HG03039 (cell line): ENCODE data around the gene SIGLEC5.
"Not testable (repeated sequence)": the region's sequence is repeated elsewhere in the genome, so short reads cannot be mapped to it uniquely, and the experiment has no call there.

Experiments used
- ATAC-seq: cut with Tn5 transposase; IDR thresholded peaks from one replicate; pipeline ENCODE4 v1.9.1; 2021; ENCODE audit warnings: mild to moderate bottlenecking, moderate library complexity; ENCODE audit not compliant: unreplicated experiment

Gene SIGLEC5, protein sequence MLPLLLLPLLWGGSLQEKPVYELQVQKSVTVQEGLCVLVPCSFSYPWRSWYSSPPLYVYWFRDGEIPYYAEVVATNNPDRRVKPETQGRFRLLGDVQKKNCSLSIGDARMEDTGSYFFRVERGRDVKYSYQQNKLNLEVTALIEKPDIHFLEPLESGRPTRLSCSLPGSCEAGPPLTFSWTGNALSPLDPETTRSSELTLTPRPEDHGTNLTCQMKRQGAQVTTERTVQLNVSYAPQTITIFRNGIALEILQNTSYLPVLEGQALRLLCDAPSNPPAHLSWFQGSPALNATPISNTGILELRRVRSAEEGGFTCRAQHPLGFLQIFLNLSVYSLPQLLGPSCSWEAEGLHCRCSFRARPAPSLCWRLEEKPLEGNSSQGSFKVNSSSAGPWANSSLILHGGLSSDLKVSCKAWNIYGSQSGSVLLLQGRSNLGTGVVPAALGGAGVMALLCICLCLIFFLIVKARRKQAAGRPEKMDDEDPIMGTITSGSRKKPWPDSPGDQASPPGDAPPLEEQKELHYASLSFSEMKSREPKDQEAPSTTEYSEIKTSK

DNA sequence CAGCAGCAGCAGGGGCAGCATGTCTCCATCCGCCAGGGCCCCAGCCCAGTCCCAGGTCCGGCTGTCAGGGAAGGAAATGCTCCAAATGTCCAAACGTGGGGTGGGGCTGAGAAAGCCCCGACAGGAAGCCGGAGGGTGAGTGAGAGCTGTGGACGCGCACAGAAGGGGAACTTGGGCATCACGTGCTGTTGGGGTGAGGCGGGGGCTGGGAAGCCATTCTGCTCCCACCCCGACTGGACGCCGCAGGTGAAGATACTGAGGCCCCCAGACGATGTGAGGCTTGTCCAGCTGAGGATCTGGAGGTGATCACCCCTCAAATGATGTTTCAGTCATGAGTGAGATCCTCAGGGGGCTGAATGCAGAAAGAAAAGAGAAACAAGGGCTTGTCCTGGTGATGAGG, at the start of gene SIGLEC5:
Gene SIGLEC5 (minus strand): TSS at position 87 of the 400 bp plus-strand sequence. CDS start 66 bp downstream, at position 21.
- not testable (repeated sequence) for ATAC-seq

DNA sequence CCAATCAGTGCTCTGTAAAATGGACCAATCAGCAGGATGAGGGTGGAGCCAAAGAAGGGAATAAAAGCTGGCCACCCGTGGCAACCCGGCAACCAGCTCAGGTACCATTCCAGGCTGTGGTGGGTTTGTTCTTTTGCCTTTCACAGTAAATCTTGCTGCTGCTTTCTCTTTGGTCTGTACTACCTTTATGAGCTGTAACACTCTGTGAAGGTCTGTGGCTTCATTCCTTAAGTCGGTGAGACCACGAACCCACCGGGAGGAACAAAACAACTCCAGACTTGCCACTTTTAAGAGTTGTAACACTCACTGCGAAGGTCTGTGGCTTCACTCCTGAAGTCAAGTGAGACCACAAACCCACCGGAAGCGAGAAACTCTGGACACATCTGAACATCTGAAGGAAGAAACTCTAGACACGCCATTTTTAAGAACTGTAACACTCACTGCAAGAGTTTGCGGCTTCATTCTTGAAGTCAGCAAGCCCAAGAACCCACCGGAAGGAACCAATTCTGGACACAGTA, 46.4 kb upstream of the SIGLEC5 start:
- ATAC-seq: no peak

DNA sequence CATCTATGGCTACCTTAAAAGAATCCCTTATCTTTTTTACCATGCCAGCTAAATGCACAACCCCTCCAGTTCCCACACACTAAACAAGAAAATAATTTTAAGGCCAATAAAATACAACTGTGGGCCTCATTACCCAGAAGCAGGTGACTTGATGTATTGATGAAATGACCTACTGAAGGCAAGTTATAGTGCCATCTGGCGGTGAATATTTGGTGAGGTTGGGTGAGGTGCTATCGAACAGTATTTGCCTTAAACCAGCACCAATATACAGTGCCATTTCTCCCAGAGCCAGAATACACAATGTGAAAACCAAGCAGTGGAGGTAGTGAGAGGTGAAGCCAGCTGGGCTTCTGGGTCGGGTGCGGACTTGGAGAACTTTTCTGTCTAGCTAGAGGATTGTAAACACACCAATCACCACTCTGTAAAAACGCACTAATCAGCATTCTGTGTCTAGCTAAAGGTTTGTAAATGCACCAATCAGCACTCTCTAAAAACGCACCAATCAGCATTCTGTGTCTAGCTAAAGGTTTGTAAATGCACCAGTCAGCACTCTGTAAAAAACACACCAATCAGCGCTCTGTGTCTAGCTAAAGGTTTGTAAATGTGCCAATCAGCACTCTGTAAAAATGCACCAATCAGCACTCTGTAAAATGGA, 45.8 kb upstream of the SIGLEC5 start:
- ATAC-seq: not testable (repeated sequence)

DNA sequence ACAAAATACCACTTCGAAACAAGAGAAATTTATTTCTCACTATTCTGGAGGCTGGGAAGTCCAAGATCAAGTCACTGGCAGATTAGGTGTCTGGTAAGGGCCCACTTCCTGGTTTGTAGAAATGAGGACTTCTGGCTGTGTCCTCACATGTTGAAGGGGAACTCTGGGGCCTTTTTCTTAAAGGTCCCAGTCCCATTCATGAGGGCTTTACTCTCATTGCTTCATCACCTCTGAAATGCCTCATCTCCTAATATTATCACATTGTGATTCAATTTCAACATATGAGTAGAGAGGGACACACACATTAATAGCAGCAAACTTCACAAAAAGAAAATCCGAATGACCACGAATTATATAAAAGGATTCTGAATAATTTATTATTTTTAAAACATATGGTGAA, 38.0 kb upstream of the SIGLEC5 start:
- no peak for ATAC-seq

DNA sequence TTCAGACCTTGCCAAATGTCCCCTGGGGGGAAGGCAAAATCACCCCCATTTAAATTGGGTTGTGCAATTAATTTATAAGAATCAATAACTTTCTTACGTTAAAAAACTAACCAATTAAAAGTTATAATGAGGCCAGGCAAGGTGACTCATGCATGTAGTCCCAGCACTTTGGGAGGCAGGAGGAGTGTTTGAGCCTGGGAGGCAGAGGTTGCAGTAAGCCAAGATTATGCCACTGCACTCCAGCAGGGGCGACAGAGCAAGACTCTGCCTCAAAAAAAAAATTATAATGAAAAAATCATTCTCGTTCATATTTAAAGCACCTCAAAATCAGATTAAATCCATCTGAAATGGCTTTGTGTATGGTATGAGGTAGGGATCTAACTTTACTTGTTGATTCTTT, 34.8 kb upstream of the SIGLEC5 start:
- ATAC-seq: no peak

DNA sequence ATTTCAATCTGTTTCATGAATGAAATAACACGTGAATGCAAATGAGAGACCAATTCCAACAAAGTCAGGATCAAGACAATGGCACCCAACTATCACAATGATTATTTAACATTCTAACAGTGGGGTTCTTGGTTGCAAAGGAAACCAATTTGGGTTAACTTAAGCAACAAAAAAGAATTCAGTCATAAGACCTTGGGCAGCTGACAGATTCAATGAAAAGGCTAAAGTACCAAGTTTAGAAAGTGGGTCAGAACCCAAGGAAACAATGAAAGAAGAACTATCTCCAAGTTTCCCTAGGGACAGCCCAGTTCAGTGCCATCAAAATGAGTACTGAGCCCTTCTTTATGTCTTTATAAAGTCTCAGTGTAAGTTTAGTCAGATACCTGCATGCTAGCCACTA, 33.9 kb upstream of the SIGLEC5 start:
- no peak for ATAC-seq

DNA sequence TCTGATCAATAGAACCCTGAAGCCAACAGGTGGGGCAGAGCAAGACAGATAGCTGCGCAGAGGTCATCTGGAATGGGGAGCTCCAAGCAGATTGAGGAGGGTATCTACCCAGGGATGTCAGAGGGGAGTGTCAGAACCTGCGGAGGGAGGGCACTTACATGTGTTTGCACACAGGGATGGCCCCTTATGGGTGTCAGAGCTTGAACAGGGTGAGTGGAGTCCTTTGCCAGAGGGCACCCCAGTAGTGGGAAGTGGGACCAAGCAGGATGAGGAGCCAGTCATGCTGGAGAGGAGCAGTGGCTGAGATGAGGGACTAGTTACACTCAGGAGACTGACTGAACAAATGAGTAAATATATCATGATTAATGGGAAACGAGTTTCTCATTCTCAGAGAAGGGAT, 33.4 kb upstream of the SIGLEC5 start:
- ATAC-seq: no peak

DNA sequence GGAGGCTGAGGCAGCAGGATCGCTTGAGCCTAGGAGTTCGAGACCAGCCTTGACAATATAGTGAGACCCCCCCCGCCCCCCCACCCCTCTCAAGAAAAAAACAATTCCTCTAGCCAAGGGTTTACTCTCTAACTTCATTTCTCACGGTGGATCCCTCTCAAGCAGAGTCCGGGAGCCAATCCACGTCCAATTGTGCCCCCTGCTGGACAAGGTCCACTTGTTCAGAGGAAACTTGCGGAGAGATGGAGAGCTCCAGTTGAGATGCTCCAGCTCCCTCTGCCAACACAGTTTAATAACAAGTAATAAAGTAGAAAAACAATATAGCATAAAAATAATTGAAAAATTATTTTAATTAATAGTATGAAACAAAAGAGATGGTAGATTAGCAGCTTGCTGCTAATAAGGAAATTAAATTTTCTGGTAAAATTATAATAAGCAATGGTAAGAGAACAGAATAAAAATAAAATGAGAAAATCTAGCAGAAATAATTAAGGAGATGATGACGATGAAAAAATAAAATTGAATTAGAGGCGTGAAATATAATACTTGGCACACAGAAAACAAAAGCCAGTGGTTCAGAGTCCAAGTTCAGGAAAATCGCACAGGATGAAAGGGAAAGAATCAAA, 30.9 kb upstream of the SIGLEC5 start:
- no peak for ATAC-seq

DNA sequence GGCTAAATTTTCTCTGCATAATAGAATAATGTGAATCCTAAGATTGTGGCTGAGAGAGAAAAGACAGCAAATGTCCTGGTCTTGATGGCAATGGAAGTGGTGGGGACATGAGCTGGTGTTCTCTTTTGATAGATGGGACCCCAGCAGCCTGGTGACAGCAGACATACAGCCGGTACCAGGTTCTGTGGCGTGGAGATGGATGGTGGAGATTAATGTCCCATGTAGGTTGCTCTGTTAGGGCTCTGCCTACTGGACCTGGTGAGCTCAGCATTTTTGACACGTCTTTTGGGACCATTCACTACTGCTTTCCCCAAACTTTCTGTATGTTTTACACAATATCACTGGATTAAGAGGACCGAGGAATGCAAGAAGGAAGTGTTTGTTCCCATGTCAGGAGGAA, 24.6 kb upstream of the SIGLEC5 start:
- no peak for ATAC-seq

DNA sequence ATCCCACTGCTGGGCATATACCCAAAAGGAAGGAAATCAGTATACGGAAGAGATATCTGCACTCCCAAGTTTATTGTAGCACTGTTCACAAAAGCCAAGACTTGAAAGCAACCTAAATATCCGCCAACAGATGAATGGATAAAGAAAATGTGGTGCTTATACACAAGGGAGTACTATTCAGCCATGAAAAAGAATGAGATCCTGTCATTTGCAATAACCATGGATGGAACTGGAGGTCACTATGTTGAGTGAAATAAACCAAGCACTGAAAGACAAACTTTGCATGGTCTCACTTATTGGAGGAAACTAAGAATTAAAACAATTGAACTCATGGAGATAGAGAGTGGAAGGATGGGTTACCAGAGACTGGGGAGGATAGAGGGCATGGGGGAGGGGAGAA, 23.0 kb upstream of the SIGLEC5 start:
- no peak for ATAC-seq

DNA sequence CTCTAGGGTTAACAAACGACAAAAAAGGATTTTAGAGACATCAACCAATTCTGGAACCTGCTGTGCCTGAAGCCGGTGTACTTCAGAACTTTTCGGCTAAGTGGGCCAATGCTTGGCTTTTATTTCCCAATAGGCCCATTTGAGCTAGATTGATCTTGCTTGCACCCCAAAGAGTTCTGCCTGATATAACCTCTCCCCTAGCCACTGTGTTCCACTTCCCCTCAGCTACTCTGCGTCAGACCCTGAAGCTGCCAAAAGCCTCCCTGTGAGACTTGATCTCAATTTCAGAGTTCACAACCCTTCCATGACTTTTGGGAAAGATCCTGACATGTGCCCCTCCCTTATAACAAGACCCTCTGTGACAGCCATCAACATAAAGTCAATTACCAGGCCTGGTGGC, 22.1 kb upstream of the SIGLEC5 start:
- no peak for ATAC-seq

DNA sequence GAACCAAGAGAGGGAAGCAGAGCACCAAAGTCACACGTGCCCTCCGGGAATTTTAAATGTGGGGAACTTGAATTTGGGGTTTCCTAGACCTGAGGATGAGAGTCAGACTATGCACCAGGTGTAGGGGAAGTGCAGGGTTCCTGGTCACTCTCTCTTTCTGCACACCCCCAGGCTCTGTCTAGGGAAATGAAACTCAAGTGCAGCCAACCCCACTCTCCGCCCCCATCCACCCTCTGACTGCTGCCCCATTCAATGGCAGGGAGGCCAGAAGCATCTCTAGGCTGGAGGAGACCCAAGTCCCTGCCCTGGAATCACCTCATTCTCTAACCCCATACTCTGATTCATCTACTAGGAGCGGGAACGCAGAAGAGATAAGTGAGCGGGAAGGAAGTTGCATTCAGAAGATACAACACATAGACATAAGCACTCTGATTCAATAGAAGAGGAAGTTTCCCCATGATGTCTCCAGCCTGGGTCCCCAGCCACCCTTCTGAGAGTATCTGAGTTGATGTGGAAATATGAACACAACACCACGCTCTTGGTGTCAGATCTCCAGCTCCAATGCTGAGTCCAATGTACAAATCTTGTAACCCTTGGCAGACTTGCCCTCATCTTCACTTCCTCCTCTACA, 21.1 kb upstream of the SIGLEC5 start:
- ATAC-seq: no peak

DNA sequence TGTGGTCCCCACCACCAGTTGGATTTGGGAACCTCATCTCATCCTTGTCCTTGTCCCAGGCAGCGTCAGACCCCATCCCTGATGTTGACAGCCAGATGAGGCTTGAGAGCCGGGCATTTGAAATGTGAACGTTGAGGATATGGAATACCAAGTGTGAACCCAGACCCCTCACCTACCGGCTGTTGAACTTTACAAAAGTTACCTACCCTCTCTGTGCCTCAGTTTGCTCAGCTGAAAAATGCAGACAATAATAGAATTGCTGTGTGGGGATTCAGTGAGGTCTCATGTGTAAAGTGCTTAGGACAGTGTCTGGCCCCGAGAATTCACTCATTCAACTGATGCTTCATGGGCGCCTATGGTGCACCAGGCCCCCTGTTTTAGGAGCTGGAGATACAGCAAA, 17.1 kb upstream of the SIGLEC5 start:
- no peak for ATAC-seq

DNA sequence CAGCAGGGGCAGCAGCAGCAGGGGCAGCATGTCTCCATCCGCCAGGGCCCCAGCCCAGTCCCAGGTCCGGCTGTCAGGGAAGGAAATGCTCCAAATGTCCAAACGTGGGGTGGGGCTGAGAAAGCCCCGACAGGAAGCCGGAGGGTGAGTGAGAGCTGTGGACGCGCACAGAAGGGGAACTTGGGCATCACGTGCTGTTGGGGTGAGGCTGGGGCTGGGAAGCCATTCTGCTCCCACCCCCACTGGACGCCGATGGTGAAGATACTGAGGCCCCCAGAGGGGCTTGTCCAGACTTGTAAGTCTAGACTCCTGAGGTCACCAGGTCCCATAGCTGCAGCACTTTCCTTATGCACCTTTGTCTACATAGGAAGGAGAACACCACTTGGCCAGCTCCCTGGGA, 16.5 kb upstream of the SIGLEC5 start, which contains the start of gene SIGLEC14:
Gene SIGLEC14 (minus strand): TSS at position 96 of the 400 bp plus-strand sequence. CDS start 66 bp downstream, at position 30.
- not testable (repeated sequence) for ATAC-seq

DNA sequence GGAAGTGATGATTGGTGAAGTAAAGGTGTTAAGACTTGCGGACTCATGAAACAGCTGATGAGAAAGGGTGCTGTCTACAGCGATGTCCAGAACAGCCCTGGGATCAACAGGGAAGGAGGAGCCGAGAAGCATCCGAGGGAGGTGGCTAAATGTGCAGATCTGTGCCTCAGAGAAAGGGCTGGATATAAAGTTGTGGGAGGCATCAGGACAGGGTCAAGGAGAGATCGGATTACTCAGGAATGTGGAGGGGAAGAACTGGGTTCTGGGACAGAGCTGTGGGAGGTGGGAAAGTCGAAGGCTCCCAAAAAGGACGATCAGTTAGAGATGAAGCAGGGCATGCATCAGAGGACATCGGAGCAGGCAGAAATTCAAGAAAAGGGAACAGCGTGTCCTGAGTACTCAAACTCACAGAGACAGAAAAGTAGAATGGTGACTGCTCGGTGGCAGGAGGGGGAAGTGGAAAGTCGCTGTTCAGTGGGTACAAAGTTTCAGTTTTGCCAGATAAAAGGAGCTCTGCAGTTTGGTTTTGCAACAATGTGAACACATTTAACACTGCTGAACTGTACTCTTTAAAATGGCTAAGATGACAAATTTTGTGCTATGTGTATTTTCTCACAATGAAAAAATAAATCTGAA, 14.6 kb upstream of the SIGLEC5 start:
- ATAC-seq: no peak

DNA sequence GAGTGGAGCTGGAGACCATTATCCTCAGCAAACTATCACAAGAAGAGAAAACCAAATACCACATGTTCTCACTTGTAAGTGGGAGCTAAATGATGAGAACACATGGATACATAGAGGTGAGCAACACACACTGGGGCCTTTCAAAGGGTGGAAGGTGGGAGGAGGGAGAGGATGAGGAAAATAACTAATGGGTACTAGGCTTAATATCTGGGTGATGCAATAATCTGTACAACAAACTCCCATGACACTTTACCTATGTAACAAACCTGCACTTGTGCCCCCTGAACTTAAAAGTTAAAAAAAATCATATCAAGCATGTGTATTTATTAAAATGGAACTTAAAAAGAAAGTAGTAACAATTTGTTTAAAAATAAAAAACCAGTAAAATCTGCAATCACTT, 11.4 kb upstream of the SIGLEC5 start:
- no peak for ATAC-seq

DNA sequence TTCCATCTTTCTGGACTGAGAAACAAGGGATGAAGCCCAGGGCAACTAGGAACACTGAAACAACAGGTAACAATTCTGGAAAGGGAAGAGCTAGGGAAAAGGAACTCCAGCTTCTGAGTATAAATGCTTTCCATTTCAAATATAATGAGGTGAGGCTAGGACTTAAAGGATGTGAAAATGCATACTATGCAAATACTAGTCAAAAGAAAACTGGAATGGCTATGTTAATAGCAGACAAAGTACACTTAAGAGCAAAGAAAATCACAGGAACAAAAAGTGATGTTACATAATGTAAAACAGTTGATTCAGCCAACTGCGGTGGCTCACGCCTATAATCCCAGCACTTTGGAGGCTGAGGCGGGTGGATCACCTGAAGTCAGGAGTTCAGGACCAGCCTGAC, 10.2 kb upstream of the SIGLEC5 start:
- no peak for ATAC-seq

DNA sequence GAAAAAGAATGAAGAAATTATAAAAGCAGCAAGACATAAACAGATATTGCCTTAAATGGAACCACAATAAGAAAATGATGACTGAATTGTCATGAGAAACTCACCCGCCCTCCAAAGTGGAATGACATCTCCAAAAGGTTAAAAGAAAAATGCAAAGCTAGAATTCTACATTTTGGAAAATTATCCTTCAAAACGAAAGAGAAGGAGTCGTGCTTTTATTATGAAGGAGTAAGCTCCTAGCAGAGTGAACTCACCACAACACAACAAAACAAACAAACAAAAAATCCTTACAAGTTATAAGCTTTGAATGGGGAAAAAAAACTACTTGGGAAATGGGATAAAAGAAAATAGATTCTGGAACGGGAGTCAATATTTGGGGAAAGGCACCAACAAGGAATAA, 9.7 kb upstream of the SIGLEC5 start:
- no peak for ATAC-seq

DNA sequence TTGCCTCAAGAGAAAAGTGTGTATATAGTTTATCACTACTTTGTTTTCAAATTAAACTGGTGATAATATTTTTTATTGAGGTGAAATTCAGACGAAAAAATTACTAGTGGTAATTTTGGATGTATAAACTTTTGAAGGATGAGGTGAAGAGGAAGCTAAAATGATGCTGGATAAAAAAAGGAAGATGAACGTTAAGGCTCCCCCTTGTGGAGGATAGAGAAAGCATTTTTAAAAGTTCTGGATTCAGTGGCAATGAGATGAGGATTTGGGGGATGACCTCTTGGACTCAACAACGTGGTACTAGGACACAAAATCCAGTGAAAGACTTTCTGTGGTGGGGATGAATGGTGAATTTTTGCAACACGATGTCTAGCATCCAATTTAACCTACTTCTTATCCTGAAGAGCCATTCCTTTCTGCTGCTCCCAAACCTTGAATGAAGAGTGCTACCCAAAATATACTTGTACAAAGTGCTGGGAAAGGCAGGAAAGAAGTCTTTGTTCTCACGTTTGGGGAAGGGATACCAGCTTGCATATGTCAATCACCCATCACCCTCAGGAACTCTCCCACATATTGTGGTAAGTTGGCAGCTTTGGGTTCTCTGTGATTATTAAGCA, 7.3 kb upstream of the SIGLEC5 start:
- no peak for ATAC-seq

DNA sequence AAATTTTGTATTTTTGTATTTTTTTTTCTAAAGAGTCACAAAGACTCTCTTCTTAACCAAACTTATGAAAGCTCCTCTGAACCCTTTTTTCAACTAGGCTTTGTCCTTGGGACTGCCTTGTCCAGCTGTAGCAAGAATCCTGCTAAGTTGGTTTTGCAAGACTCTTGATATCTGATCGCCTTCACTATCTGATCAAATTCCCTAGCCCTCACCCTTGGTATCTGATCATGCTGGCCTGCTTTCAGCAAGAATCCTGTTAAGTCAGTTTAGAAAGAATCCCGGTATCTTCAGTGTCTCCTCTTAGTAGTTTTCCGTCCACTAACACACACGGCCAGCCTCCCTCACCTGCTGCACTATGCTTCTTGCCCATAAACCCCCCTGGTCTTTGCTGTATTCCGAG, 1.9 kb upstream of the SIGLEC5 start:
- no peak for ATAC-seq
